CD4-positive, alpha-beta memory T cell (primary cell): ENCODE results near the gene ZNF573. TPM values are rescaled to one million over a fixed set of nuclear protein-coding genes. Genes with fewer than 3 reads are reported as not detected.
"Not testable (repeated sequence)": the region's sequence is repeated elsewhere in the genome, so short reads cannot be mapped to it uniquely, and the experiment has no call there.

Experiments used
- CTCF ChIA-PET: fragments of 350-600 bp; sonication (Branson Sonifier 250); formaldehyde crosslinking; loops from one replicate; lab custom pipeline; 2021; ENCODE audit warnings: inconsistent platforms; ENCODE audit not compliant: partially characterized antibody; lab: Charles Lee
- POLR2A ChIA-PET: fragments of 350-600 bp; sonication (Branson Sonifier 250); formaldehyde crosslinking; loops from one replicate; lab custom pipeline; 2021; ENCODE audit not compliant: partially characterized antibody; lab: Charles Lee
- DNase-seq, 5 donors: peaks; one replicate each; pipeline versions ENCODE4 v3.0.0 to v3.0.0-alpha.2; 2020 to 2022; ENCODE audit warnings: mixed read lengths in 1 of 5
- H3K27ac ChIP-seq: one replicate; pipeline ENCODE4 v1.7.0; 2013; ENCODE audit warnings: low read depth, low read length
- H3K27me3 ChIP-seq: 2 replicates; pipeline ENCODE4 v1.7.0; 2013; ENCODE audit warnings: mild to moderate bottlenecking, low read length, moderate library complexity; ENCODE audit not compliant: insufficient read depth
- H3K36me3 ChIP-seq: 2 replicates; pipeline ENCODE4 v1.7.0; 2013; ENCODE audit warnings: mild to moderate bottlenecking, low read length, moderate library complexity; ENCODE audit not compliant: insufficient read depth
- H3K4me1 ChIP-seq: 2 replicates; pipeline ENCODE4 v1.7.0; 2013; ENCODE audit warnings: mild to moderate bottlenecking, low read length, moderate library complexity; ENCODE audit not compliant: insufficient read depth
- H3K4me3 ChIP-seq, 2 donors: one replicate each; pipeline ENCODE4 v1.7.0; 2013; ENCODE audit warnings: low read length in 2 of 2, mild to moderate bottlenecking in 1 of 2
- H3K9me3 ChIP-seq, 2 donors: one replicate each; pipeline ENCODE4 v1.7.0; 2013; ENCODE audit warnings: low read length in 2 of 2, control low read depth in 1 of 2; ENCODE audit not compliant: control insufficient read depth in 1 of 2
- H3K27ac Mint-ChIP-seq, 7 donors: one replicate each; pipeline ENCODE4 v1.8.0; 2020 to 2021; ENCODE audit warnings: mixed read lengths in 7 of 7, mild to moderate bottlenecking in 6 of 7, inconsistent platforms in 3 of 7, moderate library complexity in 3 of 7
- H3K27me3 Mint-ChIP-seq, 2 donors: one replicate each; pipeline ENCODE4 v1.8.0; 2020 to 2021; ENCODE audit warnings: mixed read lengths in 2 of 2
- H3K36me3 Mint-ChIP-seq, 2 donors: one replicate each; pipeline ENCODE4 v1.8.0; 2020 to 2021; ENCODE audit warnings: mixed read lengths in 2 of 2, inconsistent platforms in 1 of 2, mild to moderate bottlenecking in 1 of 2
- H3K4me1 Mint-ChIP-seq, 4 donors: one replicate each; pipeline ENCODE4 v1.8.0; 2020 to 2021; ENCODE audit warnings: mixed read lengths in 4 of 4, mild to moderate bottlenecking in 1 of 4
- H3K4me3 Mint-ChIP-seq, 8 donors: one replicate each; pipeline ENCODE4 v1.8.0; 2020 to 2021; ENCODE audit warnings: mixed read lengths in 8 of 8, mild to moderate bottlenecking in 7 of 8, moderate library complexity in 6 of 8, inconsistent platforms in 3 of 8
- H3K9me3 Mint-ChIP-seq, 8 donors: one replicate each; pipeline ENCODE4 v1.8.0; 2020 to 2021; ENCODE audit warnings: mixed read lengths in 8 of 8, mild to moderate bottlenecking in 5 of 8, inconsistent platforms in 3 of 8, moderate library complexity in 1 of 8
- intact Hi-C: fragments of 100-400 bp; cut with micrococcal nuclease; formaldehyde crosslinking; loops from one replicate; pipeline ENCODE4 v1.15.1; 2023
- polyA plus RNA-seq, 2 donors: library from polyadenylated mRNA; unstranded; fragments of 300-500 nt; fragmentation: Illumina TruSeq; gene quantifications; one replicate each; pipeline ENCODE4 v1.2.3, GENCODE V29; 2021
- total RNA-seq, 2 experiments: library from RNA; stranded (reverse); gene quantifications; one replicate each; pipeline ENCODE4 v1.2.3, GENCODE V29; 2021

The ZNF573 gene
- 10 to 100 TPM; 30.5 to 31.1 TPM for total RNA-seq
- polyA plus RNA-seq = 10 to 100 TPM in 1 of 2 donors, 1 to 10 TPM in 1; 3.1 to 13.8 TPM

GRCh38 chr19:37779127-37780005 is at the start of gene ZNF573:
ZNF573 (minus strand) TSS chr19:37779586; CDS start chr19:37773729, 5,857 bp downstream.
- Mint-ChIP-seq H3K9me3 (peaks cover 2 to 21% (median 9%) of the 10 kb centered on the region in 8 donors), H3K27me3 (no peaks in the 10 kb centered on the region), H3K4me1 (peaks cover 24 to 46% (median 35%) of the 10 kb centered on the region in 4 donors), H3K36me3 (peaks cover 29 to 36% of the 10 kb centered on the region in 2 donors), H3K27ac (peak within 1 kb of the TSS; percentile 86 to 100 (median 98)), H3K4me3 (peak within 1 kb of the TSS; percentile 90 to 99 (median 94))
- H3K27me3 ChIP-seq = no peaks in the 10 kb centered on the region
- peaks cover 18% of the 10 kb centered on the region for H3K4me1 ChIP-seq
- peak within 1 kb of the TSS; percentile 74 to 89 for H3K4me3 ChIP-seq
- peak within 1 kb of the TSS; percentile 90 for H3K27ac ChIP-seq
- H3K36me3 ChIP-seq = no peaks in the 10 kb centered on the region
- H3K9me3 ChIP-seq = no peaks in the 10 kb centered on the region
- intact Hi-C loops = loop anchor here (1.0 to 5.0 kb wide), 7 partner anchors 125 to 1400 kb away; partner anchors contain the start of genes ZFP14, ZFP30, ZNF527 and ZNF540
- DNase-seq = peak; percentile 87 to 99 (median 91)
- ChIA-PET CTCF (interaction anchor here (0.6 to 1.0 kb wide), 3 partner anchors 59 to 1988 kb away, joined by 3 to 4 read pairs (median 3); no protein-coding TSS in a partner anchor), POLR2A (interaction anchor here (0.6 to 2.4 kb wide), 15 partner anchors 60 to 862 kb away, joined by 3 to 15 read pairs (median 5); partner anchors contain the start of genes SIPA1L3, WDR87, ZNF383 and ZNF420)

- H3K27me3 Mint-ChIP-seq = peaks cover 11 to 13% of the 10 kb centered on the region in 2 donors
- H3K4me1 ChIP-seq = no peaks in the 10 kb centered on the region
- CTCF ChIA-PET = no interaction called here
- peaks cover 0 to 5% (median under 1%) of the 10 kb centered on the region in 4 donors for H3K4me1 Mint-ChIP-seq
- POLR2A ChIA-PET = no interaction called here
- H3K27me3 ChIP-seq = no peaks in the 10 kb centered on the region
- peak in 4 of 5 donors; percentile 18 to 44 (median 30) for DNase-seq
- intact Hi-C loops = no loop called here
- peak overlapping the region in 3 of 7 donors; percentile 27 to 87 (median 77) for H3K27ac Mint-ChIP-seq
- H3K27ac ChIP-seq = no peak overlapping the region
- peak overlapping the region in 5 of 8 donors; percentile 40 to 73 (median 66) for H3K4me3 Mint-ChIP-seq
- H3K4me3 ChIP-seq = no peak overlapping the region
- H3K9me3 Mint-ChIP-seq = peaks cover 0 to 67% (median 57%) of the 10 kb centered on the region in 8 donors
- peaks cover 0 to 4% of the 10 kb centered on the region in 2 donors for H3K9me3 ChIP-seq
- peaks cover 2% of the 10 kb centered on the region for H3K36me3 ChIP-seq
- H3K36me3 Mint-ChIP-seq = peaks cover 3 to 11% of the 10 kb centered on the region in 2 donors
These were observed 38.0 kb upstream of the ZNF573 start for GRCh38 chr19:37817180-37817981.

GRCh38 chr19:37815611-37816010 is 36.2 kb upstream of the ZNF573 start:
- intact Hi-C loops, H3K36me3 Mint-ChIP-seq, H3K4me1 ChIP-seq, POLR2A ChIA-PET, H3K27me3 ChIP-seq, H3K36me3 ChIP-seq, H3K9me3 ChIP-seq, H3K4me3 ChIP-seq, H3K27ac ChIP-seq, CTCF ChIA-PET, DNase-seq, H3K4me3 Mint-ChIP-seq, H3K4me1 Mint-ChIP-seq: not testable (repeated sequence)
- H3K27me3 Mint-ChIP-seq = peaks cover 10 to 13% of the 10 kb centered on the region in 2 donors
- peak overlapping the region in 1 of 7 donors; percentile 6 for H3K27ac Mint-ChIP-seq
- peaks cover 0 to 74% (median 61%) of the 10 kb centered on the region in 8 donors for H3K9me3 Mint-ChIP-seq

- H3K4me1 ChIP-seq = no peaks in the 10 kb centered on the region
- ChIA-PET POLR2A (no interaction called here), CTCF (no interaction called here)
- peaks cover 8 to 10% of the 10 kb centered on the region in 2 donors for H3K27me3 Mint-ChIP-seq
- no peak overlapping the region for H3K27ac Mint-ChIP-seq
- H3K4me3 Mint-ChIP-seq = no peak overlapping the region
- H3K4me3 ChIP-seq = no peak overlapping the region
- no peaks in the 10 kb centered on the region for H3K27me3 ChIP-seq
- DNase-seq = no peak
- peaks cover 0 to 9% of the 10 kb centered on the region in 2 donors for H3K9me3 ChIP-seq
- H3K9me3 Mint-ChIP-seq = peaks cover 0 to 67% (median 56%) of the 10 kb centered on the region in 8 donors
- peaks cover 2% of the 10 kb centered on the region for H3K36me3 ChIP-seq
- H3K4me1 Mint-ChIP-seq = peaks cover 0 to 5% (median under 1%) of the 10 kb centered on the region in 4 donors
- intact Hi-C loops = no loop called here
- H3K27ac ChIP-seq = no peak overlapping the region
- H3K36me3 Mint-ChIP-seq = peaks cover 9 to 10% of the 10 kb centered on the region in 2 donors
These were observed 34.0 kb upstream of the ZNF573 start for GRCh38 chr19:37813340-37813739.

GRCh38 chr19:37809366-37809765 is 30.0 kb upstream of the ZNF573 start:
- no peaks in the 10 kb centered on the region for H3K27me3 ChIP-seq
- Mint-ChIP-seq H3K9me3 (peaks cover 0 to 76% (median 58%) of the 10 kb centered on the region in 8 donors), H3K27ac (no peak overlapping the region), H3K27me3 (no peaks in the 10 kb centered on the region), H3K4me3 (no peak overlapping the region), H3K4me1 (no peaks in the 10 kb centered on the region), H3K36me3 (peaks cover 8 to 25% of the 10 kb centered on the region in 2 donors)
- no peaks in the 10 kb centered on the region for H3K36me3 ChIP-seq
- POLR2A ChIA-PET = no interaction called here
- CTCF ChIA-PET = no interaction called here
- intact Hi-C loops = no loop called here
- peaks cover 0 to 21% of the 10 kb centered on the region in 2 donors for H3K9me3 ChIP-seq
- H3K4me1 ChIP-seq = no peaks in the 10 kb centered on the region
- H3K27ac ChIP-seq = no peak overlapping the region
- DNase-seq = no peak
- H3K4me3 ChIP-seq = no peak overlapping the region

- no peak overlapping the region for H3K4me3 Mint-ChIP-seq
- no peak overlapping the region for H3K27ac Mint-ChIP-seq
- H3K27me3 Mint-ChIP-seq = no peaks in the 10 kb centered on the region
- no peaks in the 10 kb centered on the region for H3K4me1 Mint-ChIP-seq
- POLR2A ChIA-PET = no interaction called here
- intact Hi-C loops = no loop called here
- Histone ChIP-seq H3K9me3 (peaks cover 6 to 45% of the 10 kb centered on the region in 2 donors), H3K36me3 (no peaks in the 10 kb centered on the region), H3K27me3 (no peaks in the 10 kb centered on the region), H3K4me3 (no peak overlapping the region), H3K27ac (no peak overlapping the region), H3K4me1 (no peaks in the 10 kb centered on the region)
- peaks cover 11 to 43% of the 10 kb centered on the region in 2 donors for H3K36me3 Mint-ChIP-seq
- peaks cover 5 to 92% (median 82%) of the 10 kb centered on the region in 8 donors for H3K9me3 Mint-ChIP-seq
- CTCF ChIA-PET = no interaction called here
- no peak for DNase-seq
These were observed 24.0 kb upstream of the ZNF573 start for GRCh38 chr19:37803249-37803840.
